ENCODE results near the gene TXNRD2. TPM values are rescaled to one million over a fixed set of nuclear protein-coding genes. Genes with fewer than 3 reads are reported as not detected.

TXNRD2 gene
- total RNA-seq, 1 experiment from 2014 or later: 22.4 TPM

DNA sequence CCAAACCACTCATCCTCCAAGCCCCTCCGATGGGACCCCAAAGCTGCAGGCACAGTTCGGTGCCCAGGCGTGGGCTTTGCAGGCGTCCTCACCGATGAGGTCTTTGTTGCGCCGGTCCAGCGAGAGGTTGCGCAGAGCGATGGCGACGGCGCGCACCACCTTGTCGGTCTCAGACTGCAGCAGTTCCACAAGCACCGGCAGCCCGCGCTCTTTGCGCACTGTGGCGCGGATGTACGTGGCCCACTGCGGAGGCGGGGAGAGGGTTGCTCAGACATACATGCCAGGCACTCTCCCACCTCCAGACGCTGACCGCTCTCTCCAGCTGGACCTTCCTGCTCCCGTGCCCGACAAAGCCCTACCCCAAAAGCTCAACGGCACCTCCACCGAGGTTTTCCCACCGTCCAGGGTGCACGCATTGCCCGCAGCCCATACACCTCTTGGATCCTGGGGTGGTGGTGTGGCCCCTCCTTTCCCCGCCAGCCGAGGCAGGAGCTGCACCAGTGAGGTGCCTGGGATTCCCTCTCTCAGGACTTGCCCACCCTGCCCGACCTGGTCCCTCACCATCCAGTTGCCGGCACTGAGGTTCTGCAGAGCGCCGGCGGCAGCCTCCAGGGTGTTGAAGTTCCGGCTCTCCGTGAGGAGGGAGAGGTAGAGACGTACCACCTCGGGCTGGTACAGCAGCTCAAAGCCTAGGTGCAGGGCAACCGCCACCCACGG, 32.1 kb upstream of the TXNRD2 start:
- DNase-seq: no peak
- Histone ChIP-seq H3K27ac (no peak overlapping the region), H2AFZ (no peak overlapping the region), H3K4me3 (no peak overlapping the region), H3K4me2 (no peak overlapping the region), H3K27me3 (ENCODE audit: insufficient read depth, low read depth) (no peaks in the 10 kb centered on the region), H4K20me1 (ENCODE audit: insufficient read depth) (no peaks in the 10 kb centered on the region), H3K36me3 (ENCODE audit: low read depth) (no peaks in the 10 kb centered on the region), H3K9me3 (ENCODE audit: insufficient read depth, low read depth) (no peaks in the 10 kb centered on the region), H3K79me2 (ENCODE audit: low read depth) (no peaks in the 10 kb centered on the region), H3F3A (ENCODE audit: insufficient read depth, low read depth) (peaks cover 14% of the 10 kb centered on the region; the same call in 1 of the 2 replicates), H3K9me2 (ENCODE audit: insufficient read depth) (no peaks in the 10 kb centered on the region), H3K4me1 (replicated peaks; ENCODE audit: insufficient read depth) (peaks cover 17% of the 10 kb centered on the region)
- intact Hi-C loops (cut with micrococcal nuclease; ENCODE audit: unreplicated experiment): loop anchor here (2.0 kb wide), 1 partner anchor 47 kb away; the partner anchor contains the start of gene TANGO2
- CTCF ChIA-PET: no interaction called here
- TF ChIP-seq EZH2 (IDR thresholded peaks at IDR 0.05; ENCODE audit: low read depth) (no peak), CTCF (conservative IDR thresholded peaks at IDR 0.05) (no peak)
- BruUV-seq (replicated peaks): no TSS peak
- POLR2A ChIA-PET (ENCODE audit: unreplicated experiment): no interaction called here

DNA sequence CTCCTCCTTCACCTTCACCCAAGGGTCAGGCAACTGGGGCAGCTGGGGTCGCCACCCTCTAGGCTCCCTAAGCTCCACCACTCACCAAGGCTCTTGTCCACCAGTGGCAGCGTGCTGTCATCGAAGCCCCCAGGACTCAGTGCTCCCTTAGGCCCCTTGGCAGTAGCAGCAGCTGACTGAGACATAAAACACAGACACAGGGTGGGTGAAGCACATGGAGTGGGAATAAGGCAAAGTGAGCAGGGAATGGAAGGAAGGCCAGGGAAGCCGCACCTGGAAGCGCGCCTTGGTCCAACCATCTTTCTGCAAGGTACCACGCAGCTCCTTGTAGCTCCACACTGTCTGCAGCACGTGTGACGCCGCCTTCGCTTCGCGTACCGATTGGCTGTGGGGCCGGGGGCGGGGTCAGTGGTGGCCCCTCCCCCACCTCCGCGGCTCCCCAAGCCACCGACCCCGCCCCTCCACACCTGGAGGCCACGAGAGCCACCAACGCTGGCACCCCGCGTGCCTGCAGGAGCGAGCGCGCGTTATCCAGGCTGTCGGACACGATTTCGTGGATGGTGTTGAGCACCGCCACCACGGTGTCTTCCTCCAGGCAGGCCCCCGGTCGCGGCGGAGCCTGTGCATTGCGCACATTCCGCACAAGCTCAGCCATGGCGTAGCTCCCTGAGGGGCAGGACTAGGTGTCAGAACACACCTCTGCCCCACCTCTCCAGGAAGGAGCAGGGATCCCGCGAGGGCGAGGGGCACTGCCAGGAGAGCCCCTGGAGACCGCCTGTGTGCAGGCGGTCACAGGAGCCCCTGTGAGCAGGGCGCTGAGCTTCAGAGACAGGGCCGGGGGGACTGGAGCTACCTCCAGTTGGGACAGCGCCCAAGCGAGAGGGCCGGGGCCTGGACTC, 31.3 kb upstream of the TXNRD2 start:
- ChIA-PET POLR2A (ENCODE audit: unreplicated experiment) (no interaction called here), CTCF (no interaction called here)
- peaks cover 14% of the 10 kb centered on the region; the same call in 1 of the 2 replicates for H3F3A ChIP-seq (ENCODE audit: insufficient read depth, low read depth)
- intact Hi-C loops (cut with micrococcal nuclease; ENCODE audit: unreplicated experiment): no loop called here
- H3K4me2 ChIP-seq: no peak overlapping the region
- BruUV-seq (replicated peaks): no TSS peak
- H3K27me3 ChIP-seq (ENCODE audit: insufficient read depth, low read depth): no peaks in the 10 kb centered on the region
- H3K9me3 ChIP-seq (ENCODE audit: insufficient read depth, low read depth): no peaks in the 10 kb centered on the region
- H3K9me2 ChIP-seq (ENCODE audit: insufficient read depth): no peaks in the 10 kb centered on the region
- no peak for TF ChIP-seq EZH2 (IDR thresholded peaks at IDR 0.05; ENCODE audit: low read depth)
- no peak for TF ChIP-seq CTCF (conservative IDR thresholded peaks at IDR 0.05)
- no peak overlapping the region for H2AFZ ChIP-seq
- no peak for DNase-seq
- no peaks in the 10 kb centered on the region for H4K20me1 ChIP-seq (ENCODE audit: insufficient read depth)
- H3K27ac ChIP-seq: no peak overlapping the region
- no peaks in the 10 kb centered on the region for H3K36me3 ChIP-seq (ENCODE audit: low read depth)
- no peaks in the 10 kb centered on the region for H3K79me2 ChIP-seq (ENCODE audit: low read depth)
- H3K4me3 ChIP-seq: no peak overlapping the region
- peaks cover 17% of the 10 kb centered on the region for H3K4me1 ChIP-seq (replicated peaks; ENCODE audit: insufficient read depth)

- DNase-seq: no peak
- POLR2A ChIA-PET (ENCODE audit: unreplicated experiment): no interaction called here
Measured at GRCh38 chr22:19972251-19972650, 30.6 kb upstream of the TXNRD2 start.

More at GRCh38 chr22:19972251-19972650, 30.6 kb upstream of the TXNRD2 start:
- Histone ChIP-seq H3K4me3 (no peak overlapping the region), H3K79me2 (ENCODE audit: low read depth) (no peaks in the 10 kb centered on the region), H4K20me1 (ENCODE audit: insufficient read depth) (no peaks in the 10 kb centered on the region), H3F3A (ENCODE audit: insufficient read depth, low read depth) (peaks cover 14% of the 10 kb centered on the region; the same call in 1 of the 2 replicates), H3K4me2 (no peak overlapping the region), H3K27ac (no peak overlapping the region), H3K9me3 (ENCODE audit: insufficient read depth, low read depth) (no peaks in the 10 kb centered on the region), H3K27me3 (ENCODE audit: insufficient read depth, low read depth) (no peaks in the 10 kb centered on the region), H2AFZ (no peak overlapping the region), H3K36me3 (ENCODE audit: low read depth) (no peaks in the 10 kb centered on the region), H3K9me2 (ENCODE audit: insufficient read depth) (no peaks in the 10 kb centered on the region), H3K4me1 (replicated peaks; ENCODE audit: insufficient read depth) (peaks cover 17% of the 10 kb centered on the region)
- intact Hi-C loops (cut with micrococcal nuclease; ENCODE audit: unreplicated experiment): no loop called here
- CTCF ChIA-PET: no interaction called here
- BruUV-seq (replicated peaks): no TSS peak
- TF ChIP-seq CTCF (conservative IDR thresholded peaks at IDR 0.05) (no peak), EZH2 (IDR thresholded peaks at IDR 0.05; ENCODE audit: low read depth) (no peak)

Measured in PC-9 (cell line).